CD14-positive monocyte (primary cell): ENCODE results near the gene COL10A1. TPM values are rescaled to one million over a fixed set of nuclear protein-coding genes. Genes with fewer than 3 reads are reported as not detected.

Experiments
- DNase-seq, 3 donors: peaks; one replicate each; pipeline ENCODE4 v3.0.0-alpha.2; 2011 to 2022
- H2AFZ ChIP-seq: 2 replicates; pipeline ENCODE4 v1.6.0; 2012; ENCODE audit warnings: mild to moderate bottlenecking, low read depth, low read length, inconsistent platforms; ENCODE audit not compliant: insufficient read depth, poor library complexity, severe bottlenecking
- H3K27ac ChIP-seq, 2 donors: 1 replicate in 1 of 2; 2 replicates in 1 of 2; pipeline ENCODE4 v1.5.1; 2012 to 2013; ENCODE audit warnings: low read length in 2 of 2, control low read depth in 1 of 2, inconsistent platforms in 1 of 2, low read depth in 1 of 2, mild to moderate bottlenecking in 1 of 2
- H3K27me3 ChIP-seq, 2 donors: one replicate each; pipeline versions ENCODE4 v1.6.0 to v1.6.1; 2011 to 2013; ENCODE audit warnings: low read length in 2 of 2; ENCODE audit not compliant: control insufficient read depth in 2 of 2, insufficient read depth in 2 of 2
- H3K36me3 ChIP-seq, 2 donors: replicated peaks in 1 of 2; 1 replicate in 1 of 2; 2 replicates in 1 of 2; pipeline versions ENCODE4 v1.5.1 to v1.6.1; 2012 to 2013; ENCODE audit warnings: low read length in 2 of 2, control low read depth in 1 of 2, inconsistent platforms in 1 of 2, mild to moderate bottlenecking in 1 of 2; ENCODE audit not compliant: insufficient read depth in 2 of 2, control insufficient read depth in 1 of 2
- H3K4me1 ChIP-seq, 2 donors: 1 replicate in 1 of 2; 2 replicates in 1 of 2; pipeline versions ENCODE4 v1.5.1 to v1.6.1; 2012 to 2013; ENCODE audit warnings: low read length in 2 of 2, control low read depth in 1 of 2, inconsistent platforms in 1 of 2, mild to moderate bottlenecking in 1 of 2, moderate library complexity in 1 of 2; ENCODE audit not compliant: insufficient read depth in 2 of 2, control insufficient read depth in 1 of 2
- H3K4me2 ChIP-seq: replicated peaks from 2 replicates; pipeline ENCODE3; 2012; ENCODE audit warnings: low read length, moderate library complexity, mild to moderate bottlenecking; ENCODE audit not compliant: poor library complexity, severe bottlenecking; ENCODE audit errors: extremely low read depth
- H3K4me3 ChIP-seq, 3 experiments: fragments of 200-600 bp in 1 of 3; sonication (generic) in 1 of 3; replicated peaks in 1 of 3; 1 replicate in 2 of 3; 2 replicates in 1 of 3; pipeline ENCODE4 v1.5.1; 2011 to 2013; ENCODE audit warnings: low read length in 3 of 3, mild to moderate bottlenecking in 3 of 3, control low read depth in 2 of 3, low read depth in 2 of 3, inconsistent platforms in 1 of 3, moderate library complexity in 1 of 3
- H3K79me2 ChIP-seq: 2 replicates; pipeline ENCODE4 v1.6.0; 2012; ENCODE audit warnings: mild to moderate bottlenecking, control low read depth, inconsistent platforms, low read length, moderate library complexity; ENCODE audit not compliant: insufficient read depth
- H3K9ac ChIP-seq: 2 replicates; pipeline ENCODE4 v1.6.0; 2017; ENCODE audit warnings: low read length, mild to moderate bottlenecking; ENCODE audit not compliant: insufficient read depth, poor library complexity, severe bottlenecking
- H3K9me3 ChIP-seq, 2 donors: replicated peaks in 1 of 2; 1 replicate in 1 of 2; 2 replicates in 1 of 2; pipeline versions ENCODE4 v1.5.1 to v1.6.1; 2012 to 2013; ENCODE audit warnings: low read length in 2 of 2, control low read depth in 1 of 2; ENCODE audit not compliant: control insufficient read depth in 1 of 2, insufficient read depth in 1 of 2
- H4K20me1 ChIP-seq: 2 replicates; pipeline ENCODE4 v1.6.0; 2012; ENCODE audit warnings: mild to moderate bottlenecking, low read length, control low read depth, moderate library complexity; ENCODE audit not compliant: insufficient read depth
- H3K27ac Mint-ChIP-seq, 7 donors: one replicate each; pipeline ENCODE4 v1.8.0; 2020; ENCODE audit warnings: mild to moderate bottlenecking in 7 of 7, mixed read lengths in 7 of 7, moderate library complexity in 6 of 7, inconsistent platforms in 2 of 7
- H3K27me3 Mint-ChIP-seq, 3 donors: one replicate each; pipeline ENCODE4 v1.8.0; 2021 to 2022; ENCODE audit warnings: low read depth in 3 of 3, mild to moderate bottlenecking in 3 of 3, mixed read lengths in 3 of 3, moderate library complexity in 3 of 3, inconsistent platforms in 1 of 3
- H3K36me3 Mint-ChIP-seq, 2 donors: one replicate each; pipeline ENCODE4 v1.8.0; 2020; ENCODE audit warnings: mixed read lengths in 2 of 2, inconsistent platforms in 1 of 2, mild to moderate bottlenecking in 1 of 2
- H3K4me1 Mint-ChIP-seq: one replicate; pipeline ENCODE4 v1.8.0; 2020; ENCODE audit warnings: mild to moderate bottlenecking, mixed read lengths
- H3K4me3 Mint-ChIP-seq, 2 donors: one replicate each; pipeline ENCODE4 v1.8.0; 2020; ENCODE audit warnings: mild to moderate bottlenecking in 2 of 2, mixed read lengths in 2 of 2, moderate library complexity in 1 of 2
- H3K9me3 Mint-ChIP-seq, 7 donors: one replicate each; pipeline ENCODE4 v1.8.0; 2020 to 2022; ENCODE audit warnings: mixed read lengths in 7 of 7, mild to moderate bottlenecking in 6 of 7, moderate library complexity in 6 of 7, inconsistent platforms in 2 of 7
- CTCF ChIP-seq: fragments of 200-600 bp; IDR thresholded peaks from one replicate; pipeline ENCODE4 v1.8.0; 2022; ENCODE audit warnings: antibody characterized with exemption, mild to moderate bottlenecking
- WGBS: methylation state at CpG from one replicate; pipeline ENCODE4 v1.1.5; 2013; ENCODE audit warnings: missing lambda C conversion rate; ENCODE audit not compliant: insufficient coverage; 5-methylcytosine and 5-hydroxymethylcytosine counted together
- intact Hi-C, 2 donors: fragments of 100-400 bp; cut with micrococcal nuclease; formaldehyde crosslinking; loops; one replicate each; pipeline versions ENCODE4 v1.15.0 to v1.15.1; 2023
- polyA plus RNA-seq, 3 donors: library from polyadenylated mRNA; depleted of rRNA in 1 of 3; unstranded in 2 of 3; stranded (reverse) in 1 of 3; fragments of 300-500 nt in 2 of 3; fragments of >200 nt in 1 of 3; fragmentation: Illumina TruSeq in 2 of 3; gene quantifications; 1 replicate in 2 of 3; 2 replicates in 1 of 3; pipeline ENCODE4 v1.2.3, GENCODE V29; 2012 to 2021

Gene COL10A1
- polyA plus RNA-seq, 3 donors, result not detected

GRCh38 chr6:116136373-116136772 lies 10.4 kb upstream of the COL10A1 start:
- no peaks in the 10 kb centered on the region for H3K27me3 ChIP-seq
- intact Hi-C loops, result no loop called here
- no peak for TF ChIP-seq CTCF
- no peak overlapping the region for H3K4me3 ChIP-seq
- no peaks in the 10 kb centered on the region for H4K20me1 ChIP-seq
- H3K4me1 Mint-ChIP-seq, result no peaks in the 10 kb centered on the region
- H3K9me3 Mint-ChIP-seq, result peaks cover 0 to 4% (median 0%) of the 10 kb centered on the region in 7 donors
- H3K9ac ChIP-seq, result no peak overlapping the region
- no peaks in the 10 kb centered on the region for H3K27me3 Mint-ChIP-seq
- WGBS, result no CpG with 5 or more reads among the region's 1 CpG
- no peak for DNase-seq
- no peak overlapping the region for H3K4me2 ChIP-seq
- no peaks in the 10 kb centered on the region for H3K4me1 ChIP-seq
- no peaks in the 10 kb centered on the region for H3K79me2 ChIP-seq
- H3K4me3 Mint-ChIP-seq, result no peak overlapping the region
- no peak overlapping the region for H3K27ac Mint-ChIP-seq
- no peak overlapping the region for H2AFZ ChIP-seq
- no peak overlapping the region for H3K27ac ChIP-seq
- H3K36me3 ChIP-seq, result no peaks in the 10 kb centered on the region
- H3K36me3 Mint-ChIP-seq, result peaks cover 2 to 16% of the 10 kb centered on the region in 2 donors
- no peaks in the 10 kb centered on the region for H3K9me3 ChIP-seq

GRCh38 chr6:116133453-116133852 lies 7.5 kb upstream of the COL10A1 start:
- Mint-ChIP-seq H3K27ac (no peak overlapping the region), H3K4me1 (no peaks in the 10 kb centered on the region), H3K9me3 (peaks cover 0 to 4% (median 0%) of the 10 kb centered on the region in 7 donors), H3K36me3 (peaks cover 0 to 13% of the 10 kb centered on the region in 2 donors), H3K4me3 (no peak overlapping the region), H3K27me3 (peaks cover 0 to 1% (median 0%) of the 10 kb centered on the region in 3 donors)
- Histone ChIP-seq H4K20me1 (no peaks in the 10 kb centered on the region), H3K27me3 (no peaks in the 10 kb centered on the region), H3K4me2 (no peak overlapping the region), H3K9ac (no peak overlapping the region), H3K36me3 (no peaks in the 10 kb centered on the region), H3K9me3 (no peaks in the 10 kb centered on the region), H3K4me1 (no peaks in the 10 kb centered on the region), H3K79me2 (no peaks in the 10 kb centered on the region), H2AFZ (no peak overlapping the region), H3K27ac (no peak overlapping the region), H3K4me3 (no peak overlapping the region)
- WGBS, result 94% methylated on average over 2 of the region's 3 CpGs
- no peak for DNase-seq
- intact Hi-C loops, result no loop called here
- TF ChIP-seq CTCF, result no peak
